OCI-LY1 (cell line): ENCODE results near the gene AKT3.

Experiments
- H2AFZ ChIP-seq: fragments of 200-600 bp; sonication (generic), shearing (Covaris generic); 2 replicates; pipeline ENCODE4 v1.6.0; 2014; ENCODE audit warnings: antibody characterized with exemption, mild to moderate bottlenecking, low read length
- H3F3A ChIP-seq: fragments of 200-600 bp; sonication (generic), shearing (Covaris generic); 2 replicates; pipeline ENCODE4 v1.6.0; 2014; ENCODE audit warnings: mild to moderate bottlenecking, antibody characterized with exemption, low read length, moderate library complexity; ENCODE audit not compliant: insufficient read depth
- H3K27ac ChIP-seq: fragments of 200-600 bp; sonication (generic); 2 replicates; pipeline ENCODE4 v1.5.1; 2014; ENCODE audit warnings: low read length, mixed run types, mild to moderate bottlenecking, low read depth; ENCODE audit not compliant: poor library complexity, severe bottlenecking
- H3K27me3 ChIP-seq: fragments of 200-600 bp; sonication (generic); 2 replicates; pipeline ENCODE4 v1.6.0; 2014; ENCODE audit warnings: antibody characterized with exemption, mild to moderate bottlenecking, low read length, moderate library complexity; ENCODE audit not compliant: insufficient read depth
- H3K36me3 ChIP-seq: fragments of 200-600 bp; sonication (generic); 2 replicates; pipeline ENCODE4 v1.6.1; 2014; ENCODE audit warnings: mild to moderate bottlenecking, antibody characterized with exemption, low read length, moderate library complexity, mixed read lengths; ENCODE audit not compliant: insufficient read depth
- H3K4me1 ChIP-seq: fragments of 200-600 bp; sonication (generic); 2 replicates; pipeline ENCODE4 v1.5.1; 2014; ENCODE audit warnings: mild to moderate bottlenecking, low read length, moderate library complexity; ENCODE audit not compliant: insufficient read depth, severe bottlenecking
- H3K4me2 ChIP-seq: fragments of 200-600 bp; sonication (generic), shearing (Covaris generic); 2 replicates; pipeline ENCODE4 v1.6.1; 2014; ENCODE audit warnings: low read length
- H3K4me3 ChIP-seq: fragments of 200-600 bp; sonication (generic); 2 replicates; pipeline ENCODE4 v1.5.1; 2014; ENCODE audit warnings: low read length, low read depth, mild to moderate bottlenecking, mixed read lengths; ENCODE audit not compliant: poor library complexity, severe bottlenecking
- H3K79me2 ChIP-seq: fragments of 200-600 bp; shearing (Covaris generic); 2 replicates; pipeline ENCODE4 v1.6.1; 2016; ENCODE audit warnings: mixed run types, low read length, mixed read lengths; ENCODE audit not compliant: insufficient read depth
- H3K9ac ChIP-seq: fragments of 200-600 bp; sonication (generic), shearing (Covaris generic); 2 replicates; pipeline ENCODE4 v1.6.1; 2014; ENCODE audit warnings: mild to moderate bottlenecking, low read length, mixed read lengths
- H3K9me2 ChIP-seq: fragments of 200-600 bp; sonication (generic), shearing (Covaris generic); 2 replicates; pipeline ENCODE4 v1.6.1; 2014; ENCODE audit warnings: low read depth, mild to moderate bottlenecking, low read length, mixed read lengths
- H3K9me3 ChIP-seq: fragments of 200-600 bp; shearing (Covaris generic); 2 replicates; pipeline ENCODE4 v1.6.1; 2014; ENCODE audit warnings: low read length, mixed read lengths
- H4K20me1 ChIP-seq: fragments of 200-600 bp; sonication (generic), shearing (Covaris generic); 2 replicates; pipeline ENCODE4 v1.6.0; 2016; ENCODE audit warnings: mild to moderate bottlenecking, low read length; ENCODE audit not compliant: insufficient read depth
- CTCF ChIP-seq: fragments of 200-600 bp; sonication (generic), shearing (Covaris generic); IDR thresholded peaks from 2 replicates; pipeline ENCODE4 v1.5.1; 2017; ENCODE audit warnings: mild to moderate bottlenecking, antibody characterized with exemption, low read length, moderate library complexity, mixed read lengths
- EZH2 ChIP-seq: fragments of 200-600 bp; sonication (generic), shearing (Covaris generic); IDR thresholded peaks from 2 replicates; pipeline ENCODE4 v1.8.0; 2017; ENCODE audit warnings: borderline replicate concordance, mixed run types, mild to moderate bottlenecking, antibody characterized with exemption, low read length, moderate library complexity, mixed read lengths

Gene AKT3

GRCh38 chr1:243452092-243452491 lies 398.0 kb downstream of the AKT3 start:
- Histone ChIP-seq H3K4me1 (peaks cover 6% of the 10 kb centered on the region), H3K9me2 (no peaks in the 10 kb centered on the region), H3K4me2 (no peak overlapping the region), H2AFZ (no peak overlapping the region), H3F3A (no peaks in the 10 kb centered on the region), H3K9ac (no peak overlapping the region), H3K9me3 (no peaks in the 10 kb centered on the region), H3K79me2 (no peaks in the 10 kb centered on the region), H4K20me1 (no peaks in the 10 kb centered on the region), H3K27me3 (no peaks in the 10 kb centered on the region), H3K27ac (no peak overlapping the region), H3K36me3 (no peaks in the 10 kb centered on the region), H3K4me3 (no peak overlapping the region)
- no peak for TF ChIP-seq EZH2
- TF ChIP-seq CTCF = no peak

GRCh38 chr1:243449373-243449772 lies 400.7 kb downstream of the AKT3 start:
- no peak overlapping the region for H3K4me2 ChIP-seq
- H3F3A ChIP-seq = no peaks in the 10 kb centered on the region
- H3K79me2 ChIP-seq = no peaks in the 10 kb centered on the region
- H3K4me1 ChIP-seq = peaks cover 6% of the 10 kb centered on the region
- H3K9me2 ChIP-seq = no peaks in the 10 kb centered on the region
- H3K4me3 ChIP-seq = no peak overlapping the region
- H4K20me1 ChIP-seq = no peaks in the 10 kb centered on the region
- H2AFZ ChIP-seq = no peak overlapping the region
- no peaks in the 10 kb centered on the region for H3K36me3 ChIP-seq
- no peak overlapping the region for H3K27ac ChIP-seq
- H3K9me3 ChIP-seq = no peaks in the 10 kb centered on the region
- H3K27me3 ChIP-seq = no peaks in the 10 kb centered on the region
- TF ChIP-seq EZH2 (no peak), CTCF (no peak)
- no peak overlapping the region for H3K9ac ChIP-seq

- Histone ChIP-seq H3K9ac (no peak overlapping the region), H3K79me2 (no peaks in the 10 kb centered on the region), H3F3A (no peaks in the 10 kb centered on the region), H2AFZ (no peak overlapping the region), H3K9me3 (no peaks in the 10 kb centered on the region), H3K9me2 (no peaks in the 10 kb centered on the region), H3K4me3 (no peak overlapping the region), H3K36me3 (no peaks in the 10 kb centered on the region), H3K27ac (no peak overlapping the region), H3K27me3 (no peaks in the 10 kb centered on the region), H4K20me1 (no peaks in the 10 kb centered on the region), H3K4me2 (no peak overlapping the region), H3K4me1 (peaks cover 16% of the 10 kb centered on the region)
- TF ChIP-seq CTCF = no peak
- TF ChIP-seq EZH2 = no peak
Observed at GRCh38 chr1:243447844-243448243, 402.2 kb downstream of the AKT3 start.
